Measurements from ENCODE around the gene HCRTR1.

The HCRTR1 gene

DNA sequence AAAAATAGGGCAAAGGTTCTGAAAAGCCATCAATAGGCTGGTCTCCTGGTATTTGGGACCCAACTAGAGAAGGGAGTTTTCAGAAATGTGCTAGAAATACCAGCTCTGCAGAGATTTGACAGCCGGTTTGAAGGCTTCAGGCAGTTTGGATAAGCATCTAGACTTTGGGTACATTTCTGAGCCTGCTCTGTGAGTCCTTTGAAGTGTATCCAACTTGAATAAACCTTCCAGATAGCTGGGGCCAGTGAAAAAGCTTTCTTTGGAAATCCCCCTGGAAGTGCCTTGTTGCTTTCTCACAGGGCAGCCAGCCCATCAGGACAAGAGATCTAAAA is 33.6 kb downstream of the HCRTR1 start:
- Histone ChIP-seq H3K36me3 (ENCODE audit: control insufficient read depth, insufficient read depth, low read length) (no peaks in the 10 kb centered on the region), H3K4me1 (ENCODE audit: control insufficient read depth, insufficient read depth, low read length) (no peaks in the 10 kb centered on the region), H3K4me3 (ENCODE audit: low read depth, low read length) (no peak overlapping the region), H3K27me3 (ENCODE audit: control insufficient read depth, insufficient read depth, low read length) (no peaks in the 10 kb centered on the region), H3K9ac (ENCODE audit: low read depth, low read length) (no peak overlapping the region), H3K9me3 (ENCODE audit: control insufficient read depth, insufficient read depth, low read length) (no peaks in the 10 kb centered on the region)

DNA sequence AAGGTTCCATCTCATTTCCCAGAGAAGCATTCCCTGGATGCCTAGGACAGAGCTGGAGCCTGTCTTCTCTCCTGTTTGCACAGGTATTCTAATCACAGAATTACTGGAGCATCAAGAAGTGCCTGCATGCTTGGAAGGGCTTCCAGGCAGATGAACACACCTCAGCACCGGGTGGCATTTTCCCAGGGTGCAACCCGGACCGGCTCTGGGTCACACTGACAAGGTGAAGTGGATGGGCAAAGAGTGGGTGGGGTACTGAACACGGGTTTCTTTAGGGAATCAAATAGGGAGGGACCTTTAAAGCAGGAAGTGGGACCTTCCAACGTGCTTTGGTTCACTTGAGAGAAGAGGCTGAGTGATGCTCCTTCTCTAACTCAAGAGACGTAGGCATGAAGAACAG is 34.3 kb downstream of the HCRTR1 start:
- no peaks in the 10 kb centered on the region for H3K36me3 ChIP-seq (ENCODE audit: control insufficient read depth, insufficient read depth, low read length)
- H3K4me3 ChIP-seq (ENCODE audit: low read depth, low read length) = no peak overlapping the region
- H3K9ac ChIP-seq (ENCODE audit: low read depth, low read length) = no peak overlapping the region
- no peaks in the 10 kb centered on the region for H3K27me3 ChIP-seq (ENCODE audit: control insufficient read depth, insufficient read depth, low read length)
- H3K9me3 ChIP-seq (ENCODE audit: control insufficient read depth, insufficient read depth, low read length) = no peaks in the 10 kb centered on the region
- H3K4me1 ChIP-seq (ENCODE audit: control insufficient read depth, insufficient read depth, low read length) = no peaks in the 10 kb centered on the region

GRCh38 chr1:31652891-31653499 is 35.5 kb downstream of the HCRTR1 start:
- Histone ChIP-seq H3K4me1 (ENCODE audit: control insufficient read depth, insufficient read depth, low read length) (no peaks in the 10 kb centered on the region), H3K4me3 (ENCODE audit: low read depth, low read length) (no peak overlapping the region), H3K36me3 (ENCODE audit: control insufficient read depth, insufficient read depth, low read length) (no peaks in the 10 kb centered on the region), H3K27me3 (ENCODE audit: control insufficient read depth, insufficient read depth, low read length) (no peaks in the 10 kb centered on the region), H3K9ac (ENCODE audit: low read depth, low read length) (no peak overlapping the region), H3K9me3 (ENCODE audit: control insufficient read depth, insufficient read depth, low read length) (no peaks in the 10 kb centered on the region)

GRCh38 chr1:31653717-31654473 is 36.4 kb downstream of the HCRTR1 start:
- Histone ChIP-seq H3K9ac (ENCODE audit: low read depth, low read length) (no peak overlapping the region), H3K27me3 (ENCODE audit: control insufficient read depth, insufficient read depth, low read length) (no peaks in the 10 kb centered on the region), H3K36me3 (ENCODE audit: control insufficient read depth, insufficient read depth, low read length) (no peaks in the 10 kb centered on the region), H3K9me3 (ENCODE audit: control insufficient read depth, insufficient read depth, low read length) (no peaks in the 10 kb centered on the region), H3K4me3 (ENCODE audit: low read depth, low read length) (no peak overlapping the region), H3K4me1 (ENCODE audit: control insufficient read depth, insufficient read depth, low read length) (no peaks in the 10 kb centered on the region)

DNA sequence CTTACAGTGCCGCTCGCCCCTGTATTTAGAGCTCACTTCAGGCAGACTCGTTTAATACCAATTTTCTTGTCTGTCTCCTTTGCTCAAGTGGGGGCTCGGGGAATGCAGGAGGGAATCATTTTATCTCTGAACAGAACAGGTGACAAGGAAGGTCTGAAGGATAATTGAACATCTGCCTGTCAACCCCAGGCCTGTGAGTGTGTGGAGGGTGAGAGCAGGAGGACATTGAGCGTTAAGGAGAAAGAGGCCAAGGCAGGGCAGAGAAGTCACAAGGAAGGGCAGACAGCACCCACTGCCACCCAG is 36.9 kb downstream of the HCRTR1 start:
- no peaks in the 10 kb centered on the region for H3K27me3 ChIP-seq (ENCODE audit: control insufficient read depth, insufficient read depth, low read length)
- no peak overlapping the region for H3K9ac ChIP-seq (ENCODE audit: low read depth, low read length)
- no peaks in the 10 kb centered on the region for H3K9me3 ChIP-seq (ENCODE audit: control insufficient read depth, insufficient read depth, low read length)
- H3K4me3 ChIP-seq (ENCODE audit: low read depth, low read length) = no peak overlapping the region
- H3K36me3 ChIP-seq (ENCODE audit: control insufficient read depth, insufficient read depth, low read length) = no peaks in the 10 kb centered on the region
- H3K4me1 ChIP-seq (ENCODE audit: control insufficient read depth, insufficient read depth, low read length) = no peaks in the 10 kb centered on the region

- Histone ChIP-seq H3K9ac (ENCODE audit: low read depth, low read length) (no peak overlapping the region), H3K4me1 (ENCODE audit: control insufficient read depth, insufficient read depth, low read length) (no peaks in the 10 kb centered on the region), H3K9me3 (ENCODE audit: control insufficient read depth, insufficient read depth, low read length) (no peaks in the 10 kb centered on the region), H3K27me3 (ENCODE audit: control insufficient read depth, insufficient read depth, low read length) (no peaks in the 10 kb centered on the region), H3K36me3 (ENCODE audit: control insufficient read depth, insufficient read depth, low read length) (no peaks in the 10 kb centered on the region), H3K4me3 (ENCODE audit: low read depth, low read length) (no peak overlapping the region)
Observed at GRCh38 chr1:31655104-31655503, 37.6 kb downstream of the HCRTR1 start.

DNA sequence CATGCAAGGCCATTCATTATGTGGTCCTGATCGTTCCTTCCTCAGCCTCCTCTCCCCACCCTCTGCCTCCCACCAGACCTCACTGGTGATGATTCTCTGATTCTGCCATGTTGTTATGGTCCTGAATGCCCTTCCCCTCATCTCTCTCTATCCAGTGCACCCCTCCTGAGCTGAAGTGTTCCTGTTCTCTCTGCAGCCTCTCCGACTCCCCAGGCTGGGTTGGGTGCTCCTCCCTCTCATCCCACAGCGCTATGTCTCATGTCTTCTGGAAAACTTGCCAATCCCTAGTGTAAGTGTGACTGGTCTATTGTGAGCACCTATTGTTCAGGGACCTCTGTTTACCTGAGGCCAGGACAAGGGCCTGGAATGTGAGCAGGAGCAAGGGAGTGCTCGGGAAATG is 38.3 kb downstream of the HCRTR1 start:
- Histone ChIP-seq H3K9ac (ENCODE audit: low read depth, low read length) (no peak overlapping the region), H3K27me3 (ENCODE audit: control insufficient read depth, insufficient read depth, low read length) (no peaks in the 10 kb centered on the region), H3K36me3 (ENCODE audit: control insufficient read depth, insufficient read depth, low read length) (no peaks in the 10 kb centered on the region), H3K9me3 (ENCODE audit: control insufficient read depth, insufficient read depth, low read length) (no peaks in the 10 kb centered on the region), H3K4me1 (ENCODE audit: control insufficient read depth, insufficient read depth, low read length) (no peaks in the 10 kb centered on the region), H3K4me3 (ENCODE audit: low read depth, low read length) (no peak overlapping the region)

DNA sequence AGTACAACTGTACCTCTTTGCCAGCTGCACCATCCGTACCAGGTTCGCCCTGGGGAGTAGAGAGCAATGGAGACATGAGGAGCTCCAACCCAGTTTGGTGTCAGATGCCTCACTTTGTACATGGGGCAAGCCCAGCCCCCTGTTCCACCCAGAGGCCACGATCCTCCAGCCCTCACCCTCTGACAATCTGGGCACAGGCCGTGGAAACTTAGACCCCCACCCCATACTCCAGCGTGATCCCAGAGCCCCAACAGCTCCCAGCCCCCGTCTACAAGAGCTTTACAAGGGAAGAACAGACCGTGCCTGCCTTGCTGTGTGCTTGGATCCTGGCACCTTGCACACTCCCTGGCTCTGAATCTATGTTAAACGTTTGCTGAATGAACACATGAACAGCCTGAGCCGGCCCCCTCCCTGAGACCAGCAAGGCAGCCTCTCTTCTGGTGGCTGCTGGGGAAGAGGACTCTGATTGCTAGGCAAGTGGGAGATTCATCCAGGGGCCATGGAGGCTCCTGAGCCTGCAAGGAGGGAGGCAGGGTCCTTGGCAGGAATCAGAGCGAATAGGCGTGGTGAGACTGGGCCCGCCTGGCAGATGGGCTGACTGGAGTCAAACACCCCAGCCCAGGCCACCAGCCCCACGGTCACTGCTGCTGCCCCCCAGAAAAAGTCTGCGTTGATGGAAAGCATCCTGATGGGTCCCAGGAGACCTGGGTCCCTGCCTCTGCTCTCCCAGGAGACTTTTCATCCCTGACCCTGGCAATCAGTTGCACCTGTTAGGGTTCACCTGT is 39.7 kb downstream of the HCRTR1 start:
- Histone ChIP-seq H3K36me3 (ENCODE audit: control insufficient read depth, insufficient read depth, low read length) (peaks cover 2% of the 10 kb centered on the region), H3K9ac (ENCODE audit: low read depth, low read length) (no peak overlapping the region), H3K4me1 (ENCODE audit: control insufficient read depth, insufficient read depth, low read length) (no peaks in the 10 kb centered on the region), H3K27me3 (ENCODE audit: control insufficient read depth, insufficient read depth, low read length) (no peaks in the 10 kb centered on the region), H3K4me3 (ENCODE audit: low read depth, low read length) (no peak overlapping the region), H3K9me3 (ENCODE audit: control insufficient read depth, insufficient read depth, low read length) (no peaks in the 10 kb centered on the region)

GRCh38 chr1:31657972-31658510 is 40.6 kb downstream of the HCRTR1 start:
- no peak overlapping the region for H3K4me3 ChIP-seq (ENCODE audit: low read depth, low read length)
- H3K36me3 ChIP-seq (ENCODE audit: control insufficient read depth, insufficient read depth, low read length) = peaks cover 2% of the 10 kb centered on the region
- no peaks in the 10 kb centered on the region for H3K4me1 ChIP-seq (ENCODE audit: control insufficient read depth, insufficient read depth, low read length)
- H3K9ac ChIP-seq (ENCODE audit: low read depth, low read length) = no peak overlapping the region
- H3K27me3 ChIP-seq (ENCODE audit: control insufficient read depth, insufficient read depth, low read length) = no peaks in the 10 kb centered on the region
- no peaks in the 10 kb centered on the region for H3K9me3 ChIP-seq (ENCODE audit: control insufficient read depth, insufficient read depth, low read length)

- Histone ChIP-seq H3K4me1 (ENCODE audit: control insufficient read depth, insufficient read depth, low read length) (no peaks in the 10 kb centered on the region), H3K9me3 (ENCODE audit: control insufficient read depth, insufficient read depth, low read length) (no peaks in the 10 kb centered on the region), H3K9ac (ENCODE audit: low read depth, low read length) (no peak overlapping the region), H3K27me3 (ENCODE audit: control insufficient read depth, insufficient read depth, low read length) (no peaks in the 10 kb centered on the region), H3K4me3 (ENCODE audit: low read depth, low read length) (no peak overlapping the region), H3K36me3 (ENCODE audit: control insufficient read depth, insufficient read depth, low read length) (peaks cover 2% of the 10 kb centered on the region)
Observed at GRCh38 chr1:31658721-31659120, 41.2 kb downstream of the HCRTR1 start.

DNA sequence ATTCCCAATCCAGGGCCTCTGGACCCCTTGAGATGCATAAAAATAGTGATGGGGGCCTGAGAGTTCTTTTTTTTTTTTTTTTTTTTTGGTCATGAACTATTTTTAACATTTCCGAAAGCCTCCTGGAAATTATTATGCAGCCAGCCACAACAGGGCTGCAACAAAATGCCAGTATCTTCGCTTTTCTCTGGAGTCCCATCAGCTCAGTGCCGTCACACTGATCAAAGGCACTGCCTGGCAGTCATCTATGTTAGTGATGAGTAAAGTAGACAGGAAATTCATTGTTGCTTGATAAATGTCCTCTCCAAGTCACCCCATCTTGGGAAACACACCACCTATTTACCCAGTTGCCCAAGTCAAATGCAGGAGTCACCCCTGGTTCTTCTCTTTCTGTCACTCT is 42.4 kb downstream of the HCRTR1 start:
- Histone ChIP-seq H3K9me3 (ENCODE audit: control insufficient read depth, insufficient read depth, low read length) (no peaks in the 10 kb centered on the region), H3K4me3 (ENCODE audit: low read depth, low read length) (no peak overlapping the region), H3K9ac (ENCODE audit: low read depth, low read length) (no peak overlapping the region), H3K4me1 (ENCODE audit: control insufficient read depth, insufficient read depth, low read length) (no peaks in the 10 kb centered on the region), H3K27me3 (ENCODE audit: control insufficient read depth, insufficient read depth, low read length) (no peaks in the 10 kb centered on the region), H3K36me3 (ENCODE audit: control insufficient read depth, insufficient read depth, low read length) (peaks cover 2% of the 10 kb centered on the region)
